Limb (tissue), 2 donors: Measurements from ENCODE around the gene GPC6.

ENCODE experiments used
- DNase-seq, 2 donors: peaks; one replicate each; pipeline ENCODE4 v3.0.0-alpha.2; 2016; ENCODE audit errors: extremely low spot score in 2 of 2

The GPC6 gene

DNA sequence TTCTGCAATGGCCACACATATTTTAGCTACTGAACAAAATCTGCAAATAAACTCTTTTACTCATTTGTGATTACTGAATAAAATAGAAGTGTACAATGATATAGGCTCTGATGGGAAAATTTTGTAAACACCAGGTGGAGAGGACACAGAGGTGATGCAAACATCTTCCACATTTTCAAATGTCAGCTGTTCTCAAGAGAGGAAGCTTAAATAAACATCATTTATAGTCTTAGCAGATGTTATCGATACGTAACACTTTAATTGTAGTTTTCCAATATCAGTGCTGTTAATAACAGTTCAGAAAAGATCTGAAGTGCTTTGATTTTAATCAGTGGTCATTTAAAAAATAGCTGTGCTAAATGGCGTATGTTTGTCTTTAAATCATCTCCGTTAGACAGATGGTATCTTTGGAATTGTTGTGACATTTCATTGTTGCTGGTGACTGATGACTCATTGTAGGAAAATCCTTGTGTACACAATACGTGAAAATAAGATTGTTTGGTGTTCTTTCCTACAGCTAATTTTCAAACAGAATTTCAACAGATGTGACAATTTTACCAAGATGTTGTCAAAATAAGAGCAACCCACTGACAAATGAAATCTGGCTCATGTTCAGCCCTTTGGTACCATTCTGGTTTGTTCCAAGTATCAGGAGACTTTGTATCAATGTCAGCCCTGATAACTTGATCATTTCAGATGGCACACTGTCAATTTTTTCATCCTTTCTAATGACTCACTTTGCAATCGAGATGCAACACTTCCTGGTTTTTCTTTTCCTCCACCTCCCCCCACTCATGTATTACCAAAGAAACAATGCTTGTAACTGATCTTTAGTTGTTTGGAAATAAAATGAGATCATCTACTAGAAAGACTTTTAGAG, 736.9 kb downstream of the GPC6 start:
- no peak for DNase-seq

DNA sequence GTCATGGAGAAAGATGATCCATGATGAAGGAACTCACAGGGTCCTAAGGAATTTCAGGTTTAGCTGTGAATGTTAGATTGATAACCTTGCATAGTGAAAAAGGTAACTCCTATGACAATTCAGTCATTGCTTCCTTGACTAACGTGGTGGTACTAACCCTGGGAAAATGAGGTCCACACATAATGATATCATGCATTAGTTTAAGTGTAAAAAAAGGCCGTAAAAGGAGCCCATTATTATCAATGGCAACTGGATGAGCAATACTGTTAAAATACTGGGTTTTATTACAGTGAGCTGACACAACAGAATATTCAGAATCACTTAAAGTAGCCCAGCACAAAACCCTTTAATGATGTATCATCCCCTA, 737.5 kb downstream of the GPC6 start:
- DNase-seq: no peak

DNA sequence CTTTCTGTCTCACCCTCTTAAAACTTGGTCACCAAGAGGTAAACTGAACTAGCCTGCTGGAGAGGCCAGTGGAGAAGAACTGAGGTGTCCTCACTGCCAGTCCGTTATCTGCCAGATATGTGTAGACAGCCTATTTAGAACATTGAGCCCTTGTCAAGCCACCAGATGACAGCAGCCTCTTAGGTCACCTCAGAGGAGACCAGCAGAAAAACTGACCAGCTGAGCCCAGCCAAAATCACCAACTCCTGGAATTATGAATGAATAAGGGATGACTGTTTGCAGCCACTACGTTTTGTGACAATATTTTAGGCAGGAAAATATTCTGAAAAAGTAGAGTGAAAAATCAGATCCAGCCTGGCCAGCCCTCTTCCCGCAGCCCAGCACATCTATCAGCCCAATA, 739.0 kb downstream of the GPC6 start:
- no peak for DNase-seq

DNA sequence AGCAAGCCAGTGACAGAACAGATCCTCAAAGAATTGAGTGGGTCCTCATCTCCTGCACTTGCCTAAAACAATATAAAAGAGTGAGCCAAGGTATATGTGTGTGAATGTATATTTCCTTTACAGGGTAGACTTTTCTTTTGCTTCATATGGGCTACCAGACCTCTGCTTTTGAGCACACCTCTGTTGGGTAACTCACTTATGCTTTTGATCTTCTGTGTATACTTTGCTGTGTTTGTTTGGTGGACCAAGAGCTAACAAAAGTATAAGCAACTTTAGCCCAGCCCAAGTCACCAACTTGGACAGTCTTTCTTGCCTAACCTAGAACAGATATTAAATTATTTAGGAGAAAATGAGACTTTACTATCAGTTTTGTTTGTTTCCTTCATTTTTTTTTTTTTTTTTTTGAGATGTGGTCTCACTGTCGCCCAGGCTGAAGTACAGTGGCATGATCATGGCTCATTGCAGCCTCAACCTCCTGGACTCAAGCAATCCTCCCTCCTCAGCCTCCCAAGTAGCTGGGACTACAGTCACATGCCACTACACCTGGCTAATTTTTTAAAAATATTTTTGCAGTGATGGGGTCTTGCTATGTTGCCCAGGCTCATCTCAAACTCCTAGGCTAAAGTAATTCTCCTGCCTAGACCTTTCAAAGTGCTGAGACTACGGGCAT, 739.8 kb downstream of the GPC6 start:
- DNase-seq: no peak

DNA sequence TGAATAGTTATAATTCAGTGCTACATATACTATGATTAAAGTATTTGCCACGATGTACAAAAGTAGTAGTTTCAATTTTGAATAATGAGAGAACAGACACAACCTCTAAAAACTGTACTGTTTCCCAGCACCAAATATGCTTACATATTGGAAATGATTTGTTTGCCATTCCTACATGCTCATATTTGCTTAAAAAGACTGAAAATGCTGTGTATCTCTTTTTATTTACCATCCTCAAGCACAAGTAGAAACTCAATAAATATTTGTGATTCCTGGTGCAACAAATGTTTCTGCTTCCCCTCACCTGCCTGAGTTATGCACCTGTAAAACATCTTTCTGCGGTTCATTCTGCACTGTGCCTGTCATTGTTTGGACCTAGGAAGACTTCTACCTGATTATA, 740.7 kb downstream of the GPC6 start:
- no peak for DNase-seq

DNA sequence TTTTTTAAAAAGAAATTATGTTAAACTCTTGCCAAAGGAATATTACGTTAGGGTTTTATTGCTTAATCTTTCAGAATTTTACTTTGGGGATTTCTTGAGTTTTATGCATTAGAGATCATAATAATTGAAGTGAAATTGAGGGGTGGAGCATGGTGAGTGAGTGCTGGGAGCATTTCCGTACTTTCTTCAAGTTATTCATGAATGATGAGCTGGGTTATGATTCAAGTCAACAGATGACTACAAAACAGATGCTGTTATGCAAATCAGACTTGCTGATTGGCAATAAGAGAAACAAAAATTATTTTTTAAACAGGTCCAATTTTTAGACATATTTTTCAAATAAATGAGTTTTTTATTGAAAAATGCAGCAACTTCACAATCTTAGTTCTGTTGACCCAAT, 748.6 kb downstream of the GPC6 start:
- DNase-seq: no peak

DNA sequence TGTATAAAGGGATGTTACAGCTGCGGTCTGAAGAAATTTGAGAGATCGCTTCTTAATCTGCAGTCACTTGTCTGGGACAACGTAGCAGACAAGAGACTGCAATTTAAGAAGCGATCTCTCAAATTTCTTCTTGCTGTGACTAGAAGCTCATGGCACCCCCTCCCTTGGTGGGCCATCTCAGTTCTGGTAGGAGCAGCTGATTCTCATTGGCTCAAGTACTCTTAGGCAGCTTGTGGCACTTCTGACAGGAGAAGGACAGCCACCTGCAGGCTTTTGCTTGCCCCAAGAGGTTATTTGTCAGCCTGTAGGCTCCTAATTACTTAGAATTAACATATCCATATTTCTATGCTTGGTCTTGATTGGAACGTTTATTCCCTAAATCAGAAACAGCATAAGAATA, 749.9 kb downstream of the GPC6 start:
- no peak for DNase-seq

DNA sequence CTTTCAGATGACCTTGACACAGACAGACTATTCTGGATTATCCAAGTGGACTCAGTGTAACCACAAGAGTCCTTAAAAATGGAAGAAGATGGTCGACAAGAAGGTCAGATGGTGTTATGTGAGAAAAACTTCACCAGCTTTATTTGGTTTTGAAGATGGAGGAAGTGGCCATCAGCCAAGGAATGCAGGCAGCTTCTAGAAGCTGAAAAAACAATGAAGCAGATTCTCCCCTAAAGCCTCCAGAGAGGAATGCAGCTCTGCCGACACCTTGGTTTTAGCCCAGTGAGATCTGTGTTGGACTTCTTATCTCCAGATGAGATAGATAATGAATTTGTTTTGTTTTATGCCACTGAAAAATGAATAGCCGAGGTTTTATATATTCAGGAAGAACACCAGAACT, 751.4 kb downstream of the GPC6 start:
- no peak for DNase-seq

DNA sequence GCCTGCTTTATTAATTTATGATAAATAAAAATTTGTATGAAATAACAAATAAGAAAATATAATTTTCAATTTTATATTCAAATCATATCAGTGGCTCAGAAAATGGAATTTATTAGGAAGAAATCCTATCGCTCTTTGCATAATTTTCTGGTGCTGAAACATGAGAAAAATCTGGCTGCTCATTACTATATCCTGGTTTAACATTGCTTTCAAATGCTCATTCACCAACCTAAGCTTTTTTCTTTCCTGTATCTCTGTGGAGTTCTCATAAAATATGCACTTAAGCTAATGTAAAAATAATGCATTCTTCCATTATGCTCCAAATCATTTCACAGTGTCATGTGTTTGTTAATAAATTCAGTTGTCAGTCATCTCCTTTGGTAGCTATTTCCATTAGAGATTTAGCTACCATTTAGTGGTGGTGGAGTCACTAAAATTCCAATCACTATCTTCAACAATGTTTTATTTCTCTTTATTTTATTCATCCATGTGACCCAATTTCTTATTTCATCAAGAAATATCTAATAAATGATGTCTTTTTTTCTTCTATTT, 754.9 kb downstream of the GPC6 start:
- no peak for DNase-seq

DNA sequence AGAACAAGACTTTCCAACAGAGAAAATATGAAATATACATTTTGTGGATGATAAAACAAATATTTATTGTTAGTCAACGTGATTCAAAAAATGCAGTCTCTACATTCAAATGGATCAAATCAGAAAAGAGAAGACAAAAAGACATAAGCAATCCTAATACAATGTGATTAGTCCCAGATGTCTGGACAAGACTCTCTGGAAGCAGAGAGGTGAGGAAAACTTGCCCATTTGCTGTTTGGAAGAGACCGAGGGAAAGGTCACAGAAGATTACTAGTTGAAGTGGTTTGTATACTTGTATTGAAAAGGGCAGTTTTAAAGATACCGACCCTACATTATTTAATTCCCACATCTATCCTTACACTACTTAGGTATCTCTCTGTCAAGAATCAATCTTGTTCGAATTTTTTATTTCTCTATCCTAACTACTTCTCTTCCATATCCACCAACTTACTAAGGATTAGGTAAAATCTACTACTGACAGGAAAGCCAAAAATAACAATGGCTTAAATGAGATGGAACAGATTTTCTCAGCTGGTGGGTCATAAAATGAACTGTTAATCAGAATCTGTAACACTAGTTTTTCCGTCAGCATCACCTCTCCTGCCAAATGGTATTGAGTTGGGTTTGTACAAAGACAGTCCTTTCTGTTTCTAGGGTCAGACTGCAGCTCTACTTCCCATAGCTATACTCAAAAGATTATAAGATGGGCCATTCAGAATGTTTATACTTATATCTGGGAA, 755.7 kb downstream of the GPC6 start:
- DNase-seq: no peak

DNA sequence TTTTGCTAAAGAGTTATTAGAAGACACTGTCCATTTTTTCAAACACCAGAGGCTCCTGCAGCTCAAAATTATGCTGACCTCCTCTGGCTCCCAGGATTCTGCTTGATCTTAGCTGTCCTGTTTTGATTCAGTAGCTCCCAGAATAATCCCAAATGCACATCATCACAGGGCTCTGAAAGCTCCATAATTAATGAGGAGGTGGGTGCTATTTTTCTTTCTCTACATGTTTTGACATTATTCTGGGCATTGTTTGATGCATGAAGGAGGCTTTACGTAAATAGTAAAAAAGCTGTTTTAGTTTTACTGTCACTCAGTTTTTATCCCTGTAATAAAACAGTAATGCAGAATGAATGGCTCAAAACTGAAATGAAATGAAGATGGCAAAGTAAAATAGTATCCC, 757.4 kb downstream of the GPC6 start:
- DNase-seq: no peak

DNA sequence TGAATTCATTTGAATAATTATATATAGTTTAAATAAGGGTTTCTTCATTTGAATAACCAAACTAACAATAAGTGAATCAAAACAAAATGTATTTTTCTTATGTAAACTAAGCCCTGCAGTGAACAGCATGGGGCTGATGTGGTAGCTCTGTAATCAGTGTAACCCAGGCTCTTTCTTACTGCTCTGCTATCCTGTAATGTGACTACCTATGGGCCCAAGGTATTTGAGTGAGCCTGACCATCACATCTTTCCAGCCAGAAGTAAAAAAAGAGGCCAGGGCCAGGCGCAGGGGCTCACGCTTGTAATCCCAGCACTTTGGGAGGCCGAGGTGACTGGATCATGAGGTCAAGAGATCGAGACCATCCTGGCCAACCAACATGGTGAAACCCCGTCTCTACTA, 758.3 kb downstream of the GPC6 start:
- DNase-seq: no peak

DNA sequence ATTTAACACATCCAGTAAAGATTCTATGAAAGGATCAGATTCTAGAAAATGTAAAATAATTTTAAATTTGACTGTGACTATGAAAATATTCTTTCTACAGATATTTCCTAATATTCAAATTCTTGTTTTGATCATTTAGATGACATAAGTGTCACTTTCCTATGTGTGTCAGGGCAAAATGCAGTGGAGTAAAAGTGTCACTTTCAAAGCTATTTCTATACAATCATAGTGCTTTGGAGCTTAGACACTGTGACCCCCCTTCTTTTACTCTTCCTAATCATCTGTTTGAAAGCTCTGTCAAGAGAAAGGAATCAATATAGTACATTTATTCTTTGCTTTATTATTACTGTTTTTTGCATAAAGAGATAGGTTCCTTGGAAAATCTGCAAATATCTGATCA, 760.9 kb downstream of the GPC6 start:
- DNase-seq: no peak

DNA sequence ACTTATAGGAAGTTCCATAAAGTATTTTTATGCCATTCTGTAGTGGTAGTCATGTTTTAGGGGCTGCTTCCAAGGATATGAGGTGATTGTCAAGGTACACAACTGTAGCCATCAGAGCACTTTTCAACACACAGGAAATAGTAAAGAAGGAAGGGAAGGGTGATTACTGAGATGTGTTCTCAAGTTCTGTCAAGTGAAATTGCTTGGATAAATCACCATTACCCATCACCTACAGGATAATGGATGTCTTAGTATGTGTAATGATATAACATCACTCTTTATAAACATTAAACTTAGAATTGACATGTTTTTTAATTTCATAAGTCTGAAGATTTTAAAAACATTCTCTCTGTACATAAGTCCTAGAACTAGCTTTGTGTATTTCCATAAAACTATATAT, 765.0 kb downstream of the GPC6 start:
- DNase-seq: no peak

DNA sequence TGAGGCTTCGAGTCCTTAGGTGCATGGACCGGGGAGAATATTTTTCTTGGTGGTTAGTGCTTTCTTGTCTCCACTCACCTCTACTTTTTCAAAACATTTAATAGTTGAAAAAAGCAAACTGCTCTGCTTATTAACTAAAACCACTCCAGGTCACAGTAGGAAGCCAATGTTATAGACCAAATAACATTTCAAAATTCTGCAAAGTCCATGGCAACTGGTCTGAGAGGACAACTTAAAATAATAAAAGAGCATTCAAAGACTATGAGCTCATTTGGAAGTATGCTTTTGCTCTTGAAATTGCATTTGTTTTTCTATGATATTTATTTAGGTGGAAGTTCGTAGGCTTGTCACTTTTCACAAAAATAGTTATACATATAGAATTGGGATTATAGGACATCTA, 769.9 kb downstream of the GPC6 start:
- no peak for DNase-seq

DNA sequence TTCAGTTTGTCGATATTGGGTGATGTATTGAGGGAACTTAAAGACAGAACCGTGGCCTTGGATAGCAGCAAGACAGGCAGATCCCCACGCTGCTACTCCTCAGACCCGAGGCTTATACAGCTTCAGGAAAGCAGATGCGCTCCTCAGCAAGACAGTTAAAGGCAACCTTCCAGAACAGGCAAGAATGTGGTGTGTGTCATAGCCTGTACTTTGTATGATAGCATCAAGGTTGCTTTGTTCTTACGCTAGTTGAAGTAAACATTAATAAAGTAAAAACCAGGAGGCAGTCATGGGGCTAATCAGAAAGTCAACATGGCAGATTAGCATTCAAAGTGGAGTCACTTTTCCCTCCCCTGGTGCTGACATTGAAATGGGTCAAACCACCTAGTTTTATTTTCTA, 779.7 kb downstream of the GPC6 start:
- DNase-seq: no peak

DNA sequence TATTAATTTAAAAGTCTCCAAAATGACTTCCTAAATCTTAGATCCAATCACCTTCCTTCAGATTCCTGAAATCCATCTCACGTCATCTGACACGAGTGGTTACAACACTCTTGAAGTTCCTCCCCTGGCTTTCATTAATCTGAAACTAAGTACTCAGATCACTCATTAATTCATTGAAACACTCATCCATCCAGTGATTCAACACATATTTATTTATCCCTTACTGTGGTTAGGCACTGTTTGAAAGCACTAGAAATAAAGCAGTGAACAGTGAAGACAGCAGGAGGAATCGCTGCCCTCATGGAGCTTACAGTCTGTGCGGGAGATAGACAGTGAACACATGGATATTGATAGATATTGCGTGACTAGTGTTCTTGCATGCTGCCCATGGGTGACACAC, 780.5 kb downstream of the GPC6 start:
- DNase-seq: no peak

DNA sequence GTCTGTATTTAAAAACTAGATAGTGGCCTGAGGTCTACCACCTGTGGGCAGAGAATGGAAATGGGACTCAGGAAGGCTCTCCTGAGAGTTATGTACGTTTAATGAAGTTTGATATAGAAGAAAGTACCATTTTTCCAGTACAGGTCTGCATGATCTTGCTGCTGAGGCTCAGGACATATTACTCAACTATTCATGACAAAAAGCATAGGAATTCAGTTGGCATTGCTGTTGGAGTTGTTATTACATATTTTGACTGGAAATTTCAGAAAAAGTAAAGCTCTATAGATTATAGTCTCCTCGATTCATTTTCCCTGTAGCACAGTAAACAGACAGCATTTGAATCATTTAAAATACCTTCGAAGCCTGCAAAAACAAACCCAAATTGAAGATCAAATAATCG, 783.1 kb downstream of the GPC6 start:
- no peak for DNase-seq

DNA sequence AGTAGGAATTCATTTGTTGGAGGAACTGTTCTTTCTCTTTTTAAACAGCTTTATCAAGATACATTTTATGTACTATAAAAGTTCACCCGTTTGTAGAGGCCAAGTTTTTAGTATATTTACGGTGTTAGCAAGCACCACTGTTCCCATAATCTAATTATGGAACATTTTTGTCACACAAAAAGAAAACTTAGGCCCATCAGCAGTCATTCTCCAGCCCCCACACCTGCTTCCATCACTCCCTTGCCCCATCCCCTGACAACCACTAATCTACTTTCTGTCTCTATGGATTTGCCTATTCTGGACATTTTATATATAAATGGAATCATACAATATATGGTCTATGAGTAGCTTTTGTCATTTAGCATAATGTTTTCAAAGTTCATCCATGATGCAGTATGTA, 787.9 kb downstream of the GPC6 start:
- DNase-seq: no peak

DNA sequence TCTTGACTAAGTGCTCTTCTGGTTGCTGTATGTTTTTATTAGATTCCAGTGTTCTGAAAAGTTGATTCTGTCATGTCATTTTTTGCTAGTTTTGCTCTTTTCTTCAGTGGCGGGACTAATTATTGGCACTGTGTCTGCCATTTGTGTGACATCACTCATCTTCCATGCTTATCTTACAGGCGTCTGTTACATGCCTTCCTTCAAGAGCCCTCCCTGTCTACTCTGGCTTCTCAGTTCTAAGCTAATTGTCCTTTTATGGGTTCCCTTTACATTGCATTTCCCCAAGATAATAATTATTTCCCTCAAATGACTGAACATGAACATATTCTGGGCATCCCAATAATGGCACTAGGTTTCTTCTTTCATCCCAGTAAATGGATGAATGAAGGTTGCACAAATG, 793.8 kb downstream of the GPC6 start:
- DNase-seq: no peak

DNA sequence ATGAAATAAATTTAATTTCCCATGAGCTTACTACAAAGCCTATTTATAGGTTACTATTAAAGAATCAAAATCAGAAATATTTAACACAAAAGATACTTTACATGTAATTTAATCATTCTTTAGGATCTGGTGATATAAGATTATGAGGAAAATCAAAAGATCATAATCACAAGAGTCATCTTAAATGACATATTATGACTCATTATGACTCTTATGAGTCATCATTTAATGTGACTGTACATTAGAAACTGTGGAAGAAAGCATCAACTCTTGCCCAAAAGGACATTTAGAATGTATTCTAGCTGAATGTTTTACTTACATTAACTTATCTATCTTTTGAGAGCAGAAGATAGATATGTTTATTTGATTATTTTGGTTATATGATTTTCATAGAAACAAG, 794.2 kb downstream of the GPC6 start:
- no peak for DNase-seq

DNA sequence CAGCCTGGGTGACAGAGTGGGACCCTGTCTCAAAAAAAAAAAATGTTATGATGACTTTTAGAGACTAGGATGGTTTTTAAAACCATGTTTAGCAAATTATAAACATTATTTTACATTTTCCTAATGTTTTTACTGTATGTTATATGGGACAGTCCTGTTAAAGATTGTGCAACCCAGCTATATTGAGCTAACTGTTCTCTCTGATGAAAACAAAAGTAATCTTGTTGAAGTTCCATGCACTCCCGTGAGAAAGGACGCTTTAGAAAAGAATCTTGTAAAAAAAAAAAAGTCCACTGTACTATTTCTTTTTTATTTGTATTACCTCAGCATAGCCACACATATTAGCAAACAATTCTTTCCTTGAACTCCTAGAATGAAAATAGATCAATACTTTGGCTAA, 801.6 kb downstream of the GPC6 start:
- DNase-seq: no peak
